ENCODE data around the gene SLC22A7. TPM values are rescaled to one million over a fixed set of nuclear protein-coding genes. Genes with fewer than 3 reads are reported as not detected.
"Not testable (repeated sequence)": the region's sequence is repeated elsewhere in the genome, so short reads cannot be mapped to it uniquely, and the experiment has no call there.

SLC22A7 gene
- polyA plus RNA-seq, 10 donors = 0.05 to 0.45 (median 0.11) TPM; not detected in 7

DNA sequence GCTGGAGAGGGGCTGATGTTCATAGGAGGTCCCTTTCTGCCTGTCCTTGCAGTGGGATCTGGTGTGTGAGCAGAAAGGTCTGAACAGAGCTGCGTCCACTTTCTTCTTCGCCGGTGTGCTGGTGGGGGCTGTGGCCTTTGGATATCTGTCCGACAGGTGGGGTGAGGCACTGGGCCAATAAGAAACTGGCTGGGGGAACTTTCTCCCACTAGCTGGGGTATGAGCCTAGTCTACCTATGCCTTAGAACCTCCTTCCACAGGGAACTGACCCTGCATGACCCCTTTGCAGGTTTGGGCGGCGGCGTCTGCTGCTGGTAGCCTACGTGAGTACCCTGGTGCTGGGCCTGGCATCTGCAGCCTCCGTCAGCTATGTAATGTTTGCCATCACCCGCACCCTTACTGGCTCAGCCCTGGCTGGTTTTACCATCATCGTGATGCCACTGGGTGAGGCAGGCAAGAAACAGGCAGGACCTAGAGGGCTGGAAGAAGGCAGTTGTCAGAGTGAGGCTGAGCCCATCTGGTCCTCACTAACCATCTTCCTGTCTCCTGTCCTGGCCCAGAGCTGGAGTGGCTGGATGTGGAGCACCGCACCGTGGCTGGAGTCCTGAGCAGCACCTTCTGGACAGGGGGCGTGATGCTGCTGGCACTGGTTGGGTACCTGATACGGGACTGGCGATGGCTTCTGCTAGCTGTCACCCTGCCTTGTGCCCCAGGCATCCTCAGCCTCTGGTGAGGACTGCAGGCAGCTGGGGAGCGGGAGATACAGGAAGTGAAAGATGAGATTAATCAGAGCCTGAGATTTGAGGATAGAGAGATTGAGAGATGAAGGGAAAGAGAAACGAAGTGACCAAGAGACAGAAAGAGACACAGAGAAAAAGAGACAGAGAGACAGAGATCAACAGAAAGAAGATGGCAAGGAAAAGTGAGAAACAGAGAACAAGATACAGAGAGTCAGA is 1.6 kb downstream of the SLC22A7 start:
- DNase-seq = no peak

DNA sequence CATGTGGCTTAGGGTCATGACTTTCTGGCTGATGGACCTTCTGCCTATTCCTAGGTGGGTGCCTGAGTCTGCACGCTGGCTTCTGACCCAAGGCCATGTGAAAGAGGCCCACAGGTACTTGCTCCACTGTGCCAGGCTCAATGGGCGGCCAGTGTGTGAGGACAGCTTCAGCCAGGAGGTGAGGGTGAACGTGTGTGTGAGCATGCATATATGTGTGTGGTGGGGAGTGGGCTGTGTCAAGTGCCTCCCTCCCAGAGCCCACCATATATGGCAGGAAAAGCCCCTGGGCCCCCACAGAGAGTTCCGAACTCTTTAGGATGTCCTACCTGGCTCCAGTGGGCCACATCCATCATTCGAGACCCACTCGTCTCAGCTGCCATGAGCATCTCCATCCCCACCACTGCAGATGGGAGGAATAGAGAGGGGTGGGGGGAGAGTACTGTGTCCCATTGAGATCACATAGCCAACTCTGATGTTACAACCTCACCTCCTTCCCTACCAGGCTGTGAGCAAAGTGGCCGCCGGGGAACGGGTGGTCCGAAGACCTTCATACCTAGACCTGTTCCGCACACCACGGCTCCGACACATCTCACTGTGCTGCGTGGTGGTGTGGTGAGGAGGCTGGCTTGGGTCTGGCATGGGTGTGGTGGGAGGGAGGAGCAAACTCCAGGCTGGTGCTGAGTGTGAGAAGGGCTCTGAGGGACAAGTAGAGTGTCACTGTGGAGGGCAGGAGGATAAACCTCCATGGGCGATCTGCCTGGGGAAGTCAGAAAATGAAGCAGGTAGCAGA is 3.2 kb downstream of the SLC22A7 start:
- DNase-seq = no peak

DNA sequence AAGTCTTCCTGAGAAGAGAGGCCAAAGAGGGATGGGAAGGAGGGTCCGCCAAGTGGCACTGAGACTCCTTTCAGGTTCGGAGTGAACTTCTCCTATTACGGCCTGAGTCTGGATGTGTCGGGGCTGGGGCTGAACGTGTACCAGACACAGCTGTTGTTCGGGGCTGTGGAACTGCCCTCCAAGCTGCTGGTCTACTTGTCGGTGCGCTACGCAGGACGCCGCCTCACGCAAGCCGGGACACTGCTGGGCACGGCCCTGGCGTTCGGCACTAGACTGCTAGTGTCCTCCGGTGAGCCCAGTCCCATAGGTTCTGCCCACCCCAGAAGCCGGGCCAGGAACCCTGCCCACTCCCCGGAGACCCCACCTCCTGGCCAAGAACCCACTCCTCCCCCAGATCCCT is 4.1 kb downstream of the SLC22A7 start:
- no peak for DNase-seq

DNA sequence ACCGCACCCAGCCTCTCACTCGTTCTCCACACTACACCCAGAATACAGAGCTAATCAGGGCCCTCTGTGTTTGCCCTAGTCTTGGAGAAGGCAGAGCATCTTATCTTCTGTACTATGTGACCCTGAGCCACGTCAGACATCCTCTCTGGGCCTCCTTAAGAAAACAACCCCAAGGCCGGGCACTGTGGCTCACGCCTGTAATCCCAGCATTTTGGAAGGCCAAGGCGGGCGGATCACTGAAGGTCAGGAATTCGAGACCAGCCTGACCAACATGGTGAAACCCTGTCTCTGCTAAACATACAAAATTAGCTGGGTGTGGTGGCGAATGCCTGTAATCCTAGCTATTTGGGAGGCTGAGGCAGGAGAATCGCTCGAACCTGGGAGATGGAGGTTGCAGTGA is 4.9 kb downstream of the SLC22A7 start:
- not testable (repeated sequence) for DNase-seq

DNA sequence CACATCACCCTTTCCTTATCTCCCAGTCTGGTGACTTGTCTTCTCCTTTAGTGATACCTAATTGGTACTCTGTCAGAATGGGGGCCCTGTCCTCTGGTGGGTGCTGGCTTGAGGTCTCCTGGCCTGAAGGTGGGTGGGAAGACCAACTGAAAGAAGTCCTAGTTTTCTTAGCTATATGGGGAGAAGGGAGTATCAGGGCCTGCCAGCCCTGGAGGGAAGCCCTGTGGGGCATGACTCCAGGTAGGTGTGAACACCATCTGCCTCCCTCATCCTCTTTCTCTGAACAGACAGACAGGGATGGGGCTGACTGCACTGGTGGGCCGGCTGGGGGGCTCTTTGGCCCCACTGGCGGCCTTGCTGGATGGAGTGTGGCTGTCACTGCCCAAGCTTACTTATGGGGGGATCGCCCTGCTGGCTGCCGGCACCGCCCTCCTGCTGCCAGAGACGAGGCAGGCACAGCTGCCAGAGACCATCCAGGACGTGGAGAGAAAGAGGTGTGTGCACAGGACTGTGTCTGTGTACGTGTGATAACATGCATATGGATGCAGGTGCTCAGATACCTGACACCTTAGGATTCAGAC is 5.8 kb downstream of the SLC22A7 start:
- no peak for DNase-seq

DNA sequence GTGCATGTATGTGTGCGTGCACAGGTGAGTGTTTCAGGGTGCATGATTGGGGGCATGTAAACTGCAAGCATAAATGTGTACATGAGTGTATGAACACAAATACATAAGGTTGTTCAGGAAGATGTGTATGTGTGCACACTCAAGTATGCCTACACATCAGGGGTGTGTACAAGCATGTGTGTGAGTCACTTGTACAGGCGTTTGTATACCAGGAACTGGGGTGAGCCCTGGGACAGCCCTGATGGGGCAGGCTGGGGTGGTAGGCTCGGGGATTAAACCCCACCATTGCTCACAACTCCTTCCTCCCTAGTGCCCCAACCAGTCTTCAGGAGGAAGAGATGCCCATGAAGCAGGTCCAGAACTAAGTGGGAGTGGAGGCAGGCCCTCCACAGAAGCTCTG is 6.3 kb downstream of the SLC22A7 start:
- DNase-seq = no peak

DNA sequence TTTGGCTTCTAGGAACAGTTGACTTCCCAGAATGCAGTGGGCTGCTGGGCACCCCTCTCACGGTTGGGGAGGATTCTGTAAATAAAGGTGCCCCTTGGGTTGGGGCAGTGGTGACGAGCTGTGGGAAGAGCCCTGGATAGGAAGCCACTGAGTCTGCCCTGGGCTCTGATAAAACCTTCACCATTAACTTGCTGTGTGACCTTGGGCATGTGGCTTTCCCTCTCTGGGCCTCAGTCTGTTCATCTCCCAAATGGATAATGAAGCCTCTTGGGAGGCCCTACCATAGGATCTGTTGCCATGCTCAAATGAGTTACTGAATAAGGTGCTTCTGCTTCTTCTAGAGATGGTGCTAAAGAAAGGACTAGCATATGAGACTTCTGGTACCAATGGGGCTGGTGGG is 6.8 kb downstream of the SLC22A7 start:
- no peak for DNase-seq

DNA sequence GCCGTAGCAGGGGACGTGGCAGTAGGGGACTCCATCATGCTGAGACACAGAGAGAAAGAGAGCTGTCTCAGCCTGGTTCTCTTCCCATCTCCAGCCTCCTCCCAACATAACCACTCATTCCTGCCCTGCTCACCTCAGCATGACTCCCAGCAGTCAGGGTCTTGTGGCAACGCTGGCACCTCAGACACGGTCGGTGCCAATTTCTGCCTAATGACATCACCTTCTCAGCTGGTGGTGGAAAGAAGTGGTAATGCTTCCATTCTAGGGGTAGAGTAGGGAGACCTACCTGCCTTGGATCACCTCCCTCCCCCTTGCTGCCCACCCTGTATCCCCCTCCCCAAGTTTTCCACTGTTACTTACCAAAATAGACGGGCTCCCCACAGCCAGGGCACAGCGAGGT is 8.0 kb downstream of the SLC22A7 start:
- DNase-seq = no peak

DNA sequence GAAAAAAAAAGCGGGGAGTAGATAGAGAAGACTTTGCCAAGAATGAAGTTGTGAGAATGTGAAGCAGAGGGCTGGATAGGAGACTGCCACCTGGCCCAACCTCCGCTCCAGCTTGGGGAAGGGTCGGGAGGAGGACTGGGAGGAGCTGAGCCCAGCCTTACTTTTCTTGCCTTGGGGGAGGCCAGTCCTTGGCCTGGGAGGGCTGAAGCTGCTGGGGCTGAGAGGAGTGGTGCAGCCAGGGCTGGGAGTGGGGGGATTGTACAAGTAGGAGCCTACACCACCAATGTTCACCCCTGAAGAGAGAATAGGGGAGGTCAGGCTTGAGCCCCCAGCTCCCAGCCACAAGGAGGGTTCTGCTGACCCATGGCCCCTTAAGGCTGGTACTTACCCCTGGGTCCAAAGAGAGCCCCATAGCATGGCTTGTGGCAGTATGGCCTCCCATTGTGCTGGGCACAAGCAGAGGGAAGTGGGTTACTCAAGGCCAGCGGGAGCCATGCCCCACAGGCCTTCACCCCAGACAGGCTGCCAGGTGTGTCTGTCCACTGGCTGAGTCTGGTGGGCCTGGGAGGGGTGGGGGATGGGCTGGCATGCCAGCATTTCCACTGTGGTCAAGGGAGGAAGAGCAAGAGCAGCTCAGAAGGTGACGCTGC is 9.5 kb downstream of the SLC22A7 start:
- DNase-seq = no peak

DNA sequence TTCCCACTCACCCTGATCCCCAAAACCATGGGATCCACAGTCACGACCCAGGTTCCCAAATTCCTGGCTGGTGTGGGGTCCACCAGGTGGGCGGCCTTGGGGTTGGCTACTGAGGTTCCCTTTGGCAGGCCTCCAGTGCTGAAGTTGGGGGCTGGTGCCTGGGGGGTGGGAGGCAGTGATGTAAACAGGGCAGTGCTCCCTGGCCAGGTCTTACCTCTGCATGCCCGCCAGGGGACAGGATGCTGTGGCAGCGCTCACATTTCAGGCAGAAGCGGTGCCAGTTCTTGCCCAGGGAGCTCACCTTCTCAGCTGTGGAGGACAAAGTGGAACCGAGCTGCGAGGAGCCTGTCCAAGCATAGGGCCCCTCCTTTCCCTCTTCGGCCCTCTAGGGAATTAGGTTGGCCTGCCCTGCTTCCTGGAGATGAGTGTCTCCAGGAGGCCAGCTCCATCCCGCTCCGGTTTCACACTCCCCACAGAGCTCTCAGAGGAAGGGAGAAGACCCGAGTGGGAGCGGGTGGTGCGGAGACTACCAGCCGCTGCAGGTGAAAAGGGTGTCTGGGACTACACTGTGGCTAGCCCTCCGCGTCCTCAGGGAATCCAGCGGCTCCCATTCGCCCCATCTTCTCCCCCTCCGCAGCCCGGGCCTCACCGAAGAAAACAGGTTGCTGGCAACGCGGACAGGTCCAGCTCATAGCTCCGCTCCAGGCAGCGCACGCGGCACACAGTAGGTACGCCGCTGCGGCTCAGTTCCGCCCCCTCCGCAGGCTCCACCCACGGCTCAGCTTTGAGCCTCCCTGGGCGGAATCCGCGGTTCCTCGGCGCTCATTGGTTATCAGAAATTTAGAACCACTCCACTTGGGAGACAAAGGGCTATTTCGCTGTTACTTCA is 10.3 kb downstream of the SLC22A7 start, which contains the start of gene CRIP3:
CRIP3 (minus strand) TSS at position 726 of the 889 bp plus-strand sequence; CDS start at position 692, 34 bp downstream.
- DNase-seq = peak; percentile 25 to 72 (median 25)

DNA sequence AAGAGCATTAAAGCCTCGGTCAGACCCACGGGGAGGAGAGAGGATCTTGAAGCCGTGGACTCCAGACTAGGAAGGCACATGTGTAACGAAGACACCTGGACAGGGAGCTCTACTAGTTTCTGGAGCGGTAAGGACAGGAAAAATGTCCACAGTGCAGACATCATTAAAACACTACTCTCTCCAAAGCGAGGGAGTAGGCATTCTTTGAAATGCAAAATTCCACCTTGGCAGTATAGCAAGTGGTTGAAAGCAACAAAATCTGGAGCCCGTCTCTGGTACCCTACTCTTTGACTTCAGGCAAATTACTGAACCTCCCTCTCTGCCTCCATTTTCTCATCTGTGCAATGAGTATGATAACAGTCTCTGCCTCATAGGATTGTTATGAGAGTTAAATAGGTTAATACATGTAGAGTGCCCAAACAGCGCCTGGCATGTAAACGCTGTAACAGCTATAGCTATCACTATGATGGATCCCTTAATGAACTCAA is 11.0 kb downstream of the SLC22A7 start:
- DNase-seq = no peak

DNA sequence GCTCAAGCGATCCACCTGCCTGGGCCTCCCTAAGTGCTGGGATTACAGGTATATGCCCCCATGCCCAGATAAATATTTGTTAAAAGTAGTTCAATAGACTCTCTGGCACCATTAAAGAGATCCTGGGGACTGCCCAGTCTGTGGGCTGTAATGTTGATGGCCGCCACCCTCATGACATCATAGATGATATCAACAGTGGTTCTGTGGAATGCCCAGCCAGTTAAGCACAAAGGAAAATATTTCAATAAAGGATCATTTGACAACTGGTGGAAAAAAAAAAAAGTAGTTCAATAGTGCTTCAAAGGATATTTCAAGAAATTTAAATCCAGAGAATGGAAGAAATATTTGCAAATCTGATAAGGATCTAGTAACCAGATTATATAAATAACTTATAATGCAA is 12.1 kb downstream of the SLC22A7 start:
- no peak for DNase-seq

DNA sequence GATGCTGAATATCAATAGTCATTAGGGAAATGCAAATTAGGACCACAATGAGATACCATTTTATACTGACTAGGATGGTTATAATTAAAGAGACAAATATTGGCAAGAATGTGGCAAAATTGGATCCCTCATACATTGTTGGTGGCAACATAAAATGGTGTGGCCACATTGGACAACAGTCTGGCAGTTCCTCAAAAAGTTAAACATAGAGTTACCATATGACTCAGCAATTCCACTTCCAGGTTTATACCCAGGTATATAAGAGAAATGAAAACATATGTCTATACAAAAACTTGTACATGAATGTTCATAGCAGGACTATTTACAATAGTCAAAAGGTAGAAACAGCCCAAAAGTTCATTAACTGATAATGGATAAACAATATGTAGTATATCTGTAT is 12.6 kb downstream of the SLC22A7 start:
- no peak for DNase-seq

DNA sequence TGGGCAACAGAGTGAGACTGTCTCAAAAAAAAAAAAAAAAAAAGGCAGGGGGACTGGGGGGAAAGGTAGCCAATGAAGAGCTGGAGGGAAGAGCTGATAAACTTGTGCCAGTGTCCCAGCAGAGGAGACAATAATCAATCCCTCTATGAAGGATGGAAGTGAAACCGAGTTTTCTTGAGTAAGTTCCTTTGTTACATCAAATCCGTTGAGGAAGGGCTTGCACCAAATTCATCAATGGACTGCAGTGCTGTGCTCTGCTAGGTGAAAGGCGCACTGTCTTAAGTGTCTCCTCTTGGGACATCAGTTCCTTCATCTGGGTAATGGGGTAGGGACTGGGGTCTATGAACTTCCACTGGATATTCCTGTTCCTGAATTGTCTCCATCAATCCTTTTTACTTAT is 13.6 kb downstream of the SLC22A7 start:
- no peak for DNase-seq

DNA sequence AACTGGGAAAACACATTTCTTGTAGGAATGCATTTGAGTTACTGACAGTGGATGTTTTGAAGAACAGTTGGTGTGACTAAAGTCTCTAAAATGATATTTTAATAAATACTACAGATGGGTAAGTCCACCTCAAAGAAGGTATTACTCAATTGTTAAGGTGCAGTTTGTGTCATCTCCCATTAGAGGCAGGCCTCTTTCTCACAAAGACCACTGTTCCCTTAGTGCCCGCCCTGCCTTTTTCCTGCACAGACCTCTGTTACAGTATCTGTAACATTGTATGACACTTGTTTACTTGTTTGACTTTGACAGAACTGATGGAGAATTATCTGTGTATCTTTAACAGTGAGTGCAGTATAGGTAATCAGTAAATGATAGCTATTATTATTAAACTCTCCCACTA is 15.8 kb downstream of the SLC22A7 start:
- no peak for DNase-seq

DNA sequence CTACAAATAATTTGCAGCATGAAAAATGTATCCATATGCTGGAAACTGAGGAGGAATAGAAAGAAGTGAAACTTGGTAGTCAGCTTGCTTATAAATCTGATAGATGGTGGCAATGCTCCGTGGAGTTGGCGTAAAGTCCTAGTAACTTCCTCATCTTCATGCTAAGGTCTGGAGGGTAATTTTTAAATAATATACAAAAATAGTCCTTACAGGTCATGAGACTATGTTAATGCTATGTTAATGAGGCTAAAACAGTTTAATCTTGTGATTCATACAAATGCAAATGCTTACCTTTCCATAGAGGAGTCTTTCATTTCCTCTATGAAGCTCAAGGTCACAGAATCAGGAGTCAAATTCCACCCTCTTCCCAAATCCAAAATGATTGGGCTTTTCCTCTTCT is 20.0 kb downstream of the SLC22A7 start:
- no peak for DNase-seq

DNA sequence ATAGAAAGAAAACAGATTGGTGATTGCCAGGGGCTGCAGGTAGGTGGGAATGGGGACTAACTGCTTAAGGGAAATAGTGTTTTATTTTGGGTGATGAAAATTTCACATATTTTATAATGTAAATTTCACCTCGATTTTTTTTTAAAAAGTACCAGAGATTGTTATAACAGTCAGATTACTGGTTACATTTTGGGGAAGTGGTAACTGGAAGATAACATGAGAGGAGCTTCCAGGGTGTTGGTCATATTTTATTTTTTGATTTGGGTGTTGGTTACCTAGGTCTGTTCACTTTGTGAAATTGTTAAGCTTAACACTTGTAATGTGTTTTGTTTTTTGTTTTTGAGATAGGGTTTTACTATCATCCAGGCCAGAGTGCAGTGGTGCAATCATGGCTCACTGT is 27.8 kb downstream of the SLC22A7 start:
- no peak for DNase-seq

DNA sequence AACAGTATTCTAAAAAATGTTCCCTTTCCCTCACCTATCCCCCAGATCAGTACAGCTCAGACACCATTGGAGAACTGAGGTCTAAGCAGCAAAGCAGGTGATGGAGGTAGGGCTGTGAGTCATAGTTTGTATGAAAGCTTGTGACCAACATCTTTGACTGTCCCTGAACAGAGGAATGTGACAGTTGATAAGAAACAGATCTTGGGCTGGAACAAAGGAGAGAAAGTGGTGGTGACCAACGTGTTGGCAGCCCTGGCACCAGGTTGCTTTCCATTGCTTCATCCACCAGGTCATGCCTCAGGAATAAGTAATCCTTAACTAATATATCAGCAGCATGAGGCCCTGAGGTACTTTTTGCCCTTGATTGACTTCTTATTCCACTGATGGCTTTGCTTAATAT is 30.5 kb downstream of the SLC22A7 start:
- no peak for DNase-seq

DNA sequence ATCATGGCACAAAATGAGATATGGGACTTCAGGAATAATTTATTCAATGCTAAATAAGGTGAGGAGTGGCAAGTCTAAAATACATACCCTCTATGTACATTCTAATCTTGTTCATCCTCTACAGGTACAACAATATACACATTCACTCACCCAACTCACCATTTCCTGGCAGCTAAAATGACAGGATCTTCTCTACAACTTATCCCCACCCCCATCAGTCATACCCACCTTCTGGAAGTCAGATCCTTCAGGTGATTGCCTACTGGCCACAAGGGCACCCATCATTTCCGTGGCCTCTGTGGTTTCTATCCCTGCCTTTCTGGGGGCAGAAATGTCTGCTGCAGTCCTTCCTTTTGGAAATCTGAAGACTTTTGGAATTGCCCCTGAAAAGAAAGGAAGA is 33.4 kb downstream of the SLC22A7 start:
- DNase-seq = no peak

DNA sequence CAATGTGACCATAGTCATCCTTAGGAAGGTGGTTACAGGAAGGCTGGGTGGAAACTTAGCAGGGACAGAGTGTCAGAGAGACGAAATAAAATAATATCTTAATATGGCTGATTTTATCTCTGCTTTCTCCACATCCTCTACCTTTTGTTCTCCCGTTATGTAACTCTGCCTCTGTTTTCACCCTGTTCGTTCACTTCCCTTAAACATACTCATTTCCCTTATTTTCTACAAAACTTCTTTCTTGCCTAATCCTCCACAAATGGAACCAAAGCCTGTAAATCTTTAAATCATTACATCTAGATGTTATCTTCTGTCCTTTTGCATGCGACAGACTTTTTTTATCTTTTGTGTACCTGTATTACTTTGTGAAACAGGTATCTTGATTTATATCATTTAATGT is 33.8 kb downstream of the SLC22A7 start:
- no peak for DNase-seq

Measured in muscle of back (tissue), 11 donors.